ENCODE results near the gene TBL1X.

GRCh38 chrX:9687899-9688298 lies 223.0 kb downstream of the TBL1X start:
- TF ChIP-seq POLR2AphosphoS5 (IDR thresholded peaks at IDR 0.05; ENCODE audit: low read length) = no peak
- no peak for TF ChIP-seq GATAD2B (conservative IDR thresholded peaks at IDR 0.05; ENCODE audit: low read depth)
- TF ChIP-seq YBX1 (IDR thresholded peaks at IDR 0.05) = no peak
- no peak for TF ChIP-seq TCF7 (IDR thresholded peaks at IDR 0.05; ENCODE audit: borderline replicate concordance)
- TF ChIP-seq USF2 (IDR thresholded peaks at IDR 0.05; ENCODE audit: borderline replicate concordance, low read depth, low read length) = no peak
- no peak for TF ChIP-seq CTCF (IDR thresholded peaks at IDR 0.05 in 2 of 3, conservative IDR thresholded peaks at IDR 0.05 in 1 of 3; ENCODE audit: control insufficient read depth in 2 of 3, extremely low read depth in 1 of 3, insufficient read depth in 1 of 3, low read depth in 3 of 3, low read length in 3 of 3)

All from GM12878 (cell line).